Pulmonary artery endothelial cell (primary cell): Measurements from ENCODE around the gene ACTN3. TPM values are rescaled to one million over a fixed set of nuclear protein-coding genes. Genes with fewer than 3 reads are reported as not detected.
"Not testable (repeated sequence)": the region's sequence is repeated elsewhere in the genome, so short reads cannot be mapped to it uniquely, and the experiment has no call there.

Source experiments
- DNase-seq: peaks from one replicate; pipeline ENCODE4 v3.0.0-alpha.2; 2011; ENCODE audit warnings: low read depth, low spot score
- total RNA-seq: library from RNA; depleted of rRNA; stranded (reverse); fragments of >200 nt; gene quantifications from 2 replicates; pipeline ENCODE4 v1.2.3, GENCODE V29; 2014

The ACTN3 gene
- total RNA-seq, 1 donor from 2014 or later: 0.07 TPM

DNA sequence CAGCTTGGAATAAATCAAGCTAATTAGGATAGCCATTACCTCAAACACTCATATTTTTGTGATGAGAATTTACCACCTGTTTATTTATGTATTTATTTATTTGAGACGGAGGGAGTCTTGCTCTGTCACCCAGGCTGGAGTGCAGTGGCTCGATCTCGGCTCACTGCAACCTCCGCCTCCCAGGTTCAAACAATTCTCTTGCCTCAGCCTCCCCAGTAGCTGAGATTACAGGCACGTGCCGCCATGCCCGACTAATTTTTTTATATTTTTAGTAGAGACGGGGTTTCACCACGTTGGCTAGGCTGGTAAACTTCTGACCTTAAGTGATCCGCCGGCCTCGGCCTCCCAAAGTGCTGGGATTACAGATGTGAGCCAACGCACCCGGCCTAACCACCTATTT lies 1.8 kb upstream of the ACTN3 start:
- not testable (repeated sequence) for DNase-seq

DNA sequence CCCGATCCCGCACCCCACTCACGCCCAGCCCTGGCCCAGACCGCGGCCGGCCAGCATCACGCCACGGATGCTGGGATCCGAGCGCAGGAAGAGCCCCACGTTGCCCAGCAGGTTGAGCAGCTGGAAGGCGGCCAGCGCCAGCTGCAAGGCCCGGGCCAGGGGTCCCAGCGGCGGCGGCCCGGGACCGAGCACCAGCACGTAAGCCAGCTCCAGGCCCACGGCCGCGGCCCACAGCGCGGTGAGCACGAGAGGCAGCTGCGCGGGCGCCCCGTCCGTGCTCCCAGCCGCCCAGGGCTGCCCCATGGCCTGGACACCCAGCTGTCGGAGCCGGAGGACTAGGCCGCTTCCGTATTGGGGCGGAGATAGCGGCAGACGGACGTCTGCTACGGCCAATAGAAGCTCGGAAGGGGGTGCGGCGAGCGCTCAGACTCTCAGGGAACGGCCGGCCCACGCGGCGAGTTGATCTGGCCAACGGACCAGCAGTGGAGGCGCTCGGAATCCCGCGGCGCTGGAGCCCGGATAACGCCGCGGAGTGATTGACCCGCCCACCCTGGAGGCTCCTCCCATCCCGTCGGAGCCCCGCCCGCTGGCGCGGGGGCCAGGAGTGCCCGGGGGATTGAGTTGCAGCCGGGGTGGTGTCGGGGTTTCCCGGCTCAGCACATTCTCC lies 869 bp upstream of the ACTN3 start, which contains the start of gene ZDHHC24:
Gene ZDHHC24, minus strand, starts transcription at position 348 of the 667 bp plus-strand sequence. Its CDS starts 45 bp downstream, at position 303.
- DNase-seq: peak; percentile 93

DNA sequence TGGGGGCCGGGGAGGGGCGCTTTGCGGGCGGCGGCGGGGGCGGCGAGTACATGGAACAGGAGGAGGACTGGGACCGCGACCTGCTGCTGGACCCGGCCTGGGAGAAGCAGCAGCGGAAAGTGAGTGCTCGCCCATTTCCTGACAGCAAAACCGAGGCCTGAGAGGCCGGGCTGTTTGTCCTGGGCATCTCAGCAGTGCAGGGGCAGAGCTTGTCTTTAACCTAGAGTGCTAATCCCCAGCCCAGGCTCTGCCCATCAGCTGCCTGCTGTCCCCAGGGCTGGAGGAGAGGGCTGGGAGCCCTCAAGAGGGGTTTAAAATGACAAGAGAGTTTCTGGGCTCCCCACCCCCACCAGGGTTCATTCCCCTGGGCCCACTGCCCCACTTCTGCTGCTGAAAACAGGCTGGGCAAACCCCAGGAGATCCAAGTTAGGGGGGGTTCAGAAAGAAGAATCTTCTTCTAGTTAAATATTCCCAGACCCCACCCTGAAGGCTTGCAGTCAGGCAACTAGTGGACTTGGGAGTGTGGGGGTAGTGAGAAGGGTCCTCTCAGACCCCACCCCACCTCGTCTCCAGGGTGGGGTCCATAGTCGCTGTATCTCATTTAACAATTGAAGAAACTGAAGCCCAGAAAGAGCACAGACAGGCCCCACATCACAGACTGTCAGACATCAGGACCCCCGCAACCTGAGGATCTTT lies 411 bp downstream of the ACTN3 start:
- no peak for DNase-seq

GRCh38 chr11:66547662-66548009 lies 933 bp downstream of the ACTN3 start:
- no peak for DNase-seq

GRCh38 chr11:66548041-66548440 lies 1.3 kb downstream of the ACTN3 start:
- no peak for DNase-seq

DNA sequence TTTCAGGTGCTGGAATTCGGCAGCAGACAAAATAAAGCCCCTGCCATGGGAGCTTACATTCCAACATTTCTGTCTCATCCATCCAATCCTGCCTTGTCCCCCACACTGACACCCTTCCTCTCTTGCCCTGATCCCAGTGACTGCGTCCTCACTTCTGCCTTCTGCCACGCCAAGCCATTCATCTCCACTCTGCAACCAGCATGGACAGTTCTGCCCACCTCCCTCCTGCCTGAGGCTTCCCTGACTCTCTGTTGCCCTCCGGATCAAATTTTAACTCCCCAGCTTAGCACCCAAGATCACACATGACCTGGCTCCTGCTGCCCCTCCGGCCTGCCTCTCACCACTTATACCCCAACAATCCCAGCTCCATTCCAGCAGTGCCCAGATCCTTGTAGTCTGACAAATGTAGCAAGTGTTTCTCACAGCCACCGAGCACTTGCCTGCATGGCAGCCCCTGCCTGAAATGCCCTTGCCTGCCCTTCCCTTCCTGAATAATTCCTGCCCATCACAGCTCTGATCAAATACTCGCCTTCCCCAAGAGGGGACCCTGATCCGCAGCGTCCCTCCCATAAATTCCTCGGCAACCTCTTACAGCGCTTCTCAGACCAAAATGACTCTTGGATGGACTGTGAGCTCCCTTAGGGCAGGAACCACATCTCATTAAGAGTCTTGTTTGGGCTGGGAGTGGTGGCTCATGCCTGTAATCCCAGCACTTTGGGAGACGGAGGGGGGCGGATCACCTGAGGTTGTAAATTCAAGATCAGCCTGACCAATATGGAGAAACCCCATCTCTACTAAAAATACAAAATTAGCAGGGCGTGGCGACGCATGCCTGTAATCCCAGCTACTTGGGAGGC lies 2.3 kb downstream of the ACTN3 start:
- DNase-seq: no peak

GRCh38 chr11:66549696-66550095 lies 3.0 kb downstream of the ACTN3 start:
- DNase-seq: no peak

- DNase-seq: no peak
These were observed 4.2 kb downstream of the ACTN3 start for GRCh38 chr11:66550887-66551286.

GRCh38 chr11:66554602-66555001 lies 7.9 kb downstream of the ACTN3 start:
- DNase-seq: no peak

GRCh38 chr11:66555416-66555815 lies 8.7 kb downstream of the ACTN3 start:
- DNase-seq: no peak

DNA sequence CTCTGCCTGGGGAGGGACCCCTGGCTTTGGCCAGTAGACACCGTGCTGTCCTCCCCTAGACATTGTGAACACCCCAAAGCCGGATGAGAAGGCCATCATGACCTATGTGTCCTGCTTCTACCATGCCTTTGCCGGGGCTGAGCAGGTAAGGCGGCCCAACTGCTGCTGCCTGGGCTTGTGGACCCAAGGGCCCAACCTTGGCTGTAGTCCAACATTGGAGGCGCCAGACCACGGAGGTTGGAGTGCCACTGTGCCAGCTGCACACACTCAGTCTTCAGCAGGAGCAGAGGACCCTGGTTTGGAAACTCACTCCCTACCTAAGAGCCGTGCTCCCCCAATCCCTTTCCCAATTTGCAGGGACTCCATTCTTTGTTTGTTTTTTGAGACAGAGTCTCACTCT lies 9.4 kb downstream of the ACTN3 start:
- DNase-seq: no peak

DNA sequence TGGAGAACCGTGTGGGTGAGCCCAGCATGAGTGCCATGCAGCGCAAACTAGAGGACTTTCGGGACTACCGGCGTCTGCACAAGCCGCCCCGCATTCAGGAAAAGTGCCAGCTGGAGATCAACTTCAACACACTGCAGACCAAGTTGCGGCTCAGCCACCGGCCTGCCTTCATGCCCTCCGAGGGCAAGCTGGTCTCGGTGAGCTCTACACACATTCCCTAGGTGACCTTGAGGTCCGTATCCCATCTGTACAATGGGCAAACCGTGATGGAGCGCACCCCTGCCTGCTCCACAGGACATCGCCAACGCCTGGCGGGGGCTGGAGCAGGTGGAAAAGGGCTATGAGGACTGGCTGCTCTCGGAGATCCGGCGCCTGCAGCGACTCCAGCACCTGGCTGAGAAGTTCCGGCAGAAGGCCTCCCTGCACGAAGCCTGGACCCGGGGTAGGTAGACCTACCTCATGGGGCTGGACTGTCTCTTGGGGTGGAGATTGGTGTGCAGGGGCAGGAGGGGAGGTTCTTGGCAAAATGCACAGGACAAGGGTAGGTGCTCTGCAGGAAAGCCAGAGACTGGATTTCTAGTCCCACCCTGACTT lies 11.1 kb downstream of the ACTN3 start:
- no peak for DNase-seq

DNA sequence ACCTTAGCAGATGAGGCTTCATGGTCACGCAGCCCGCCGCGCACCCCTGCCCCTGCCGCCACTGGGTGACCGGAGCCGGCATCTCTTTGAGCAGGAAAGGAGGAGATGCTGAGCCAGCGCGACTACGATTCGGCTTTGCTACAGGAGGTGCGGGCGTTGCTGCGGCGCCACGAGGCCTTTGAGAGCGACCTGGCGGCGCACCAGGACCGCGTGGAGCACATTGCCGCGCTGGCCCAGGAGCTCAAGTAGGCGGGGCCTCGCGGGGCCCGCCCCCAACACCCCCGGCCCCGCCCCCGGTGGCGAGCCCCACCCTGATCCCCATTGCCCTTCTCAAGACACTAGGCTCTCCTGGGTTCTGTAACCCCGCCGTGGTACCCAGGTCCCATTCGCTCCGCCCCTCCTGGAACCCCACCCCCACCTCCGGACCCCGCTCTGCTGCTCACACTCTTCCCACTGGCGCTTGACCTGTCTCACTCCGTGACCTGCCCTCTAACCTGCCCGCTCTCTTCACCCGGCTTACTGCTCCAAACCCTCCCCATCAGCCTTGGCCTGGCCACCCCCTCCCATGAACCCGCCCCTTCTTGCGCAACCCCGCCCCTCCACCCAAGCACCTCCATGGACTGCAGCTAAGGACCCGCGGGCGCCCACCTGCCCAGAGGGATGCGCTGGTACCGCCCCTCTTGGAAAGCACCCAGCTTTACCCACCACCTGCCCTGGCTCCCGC lies 12.6 kb downstream of the ACTN3 start:
- DNase-seq: no peak

DNA sequence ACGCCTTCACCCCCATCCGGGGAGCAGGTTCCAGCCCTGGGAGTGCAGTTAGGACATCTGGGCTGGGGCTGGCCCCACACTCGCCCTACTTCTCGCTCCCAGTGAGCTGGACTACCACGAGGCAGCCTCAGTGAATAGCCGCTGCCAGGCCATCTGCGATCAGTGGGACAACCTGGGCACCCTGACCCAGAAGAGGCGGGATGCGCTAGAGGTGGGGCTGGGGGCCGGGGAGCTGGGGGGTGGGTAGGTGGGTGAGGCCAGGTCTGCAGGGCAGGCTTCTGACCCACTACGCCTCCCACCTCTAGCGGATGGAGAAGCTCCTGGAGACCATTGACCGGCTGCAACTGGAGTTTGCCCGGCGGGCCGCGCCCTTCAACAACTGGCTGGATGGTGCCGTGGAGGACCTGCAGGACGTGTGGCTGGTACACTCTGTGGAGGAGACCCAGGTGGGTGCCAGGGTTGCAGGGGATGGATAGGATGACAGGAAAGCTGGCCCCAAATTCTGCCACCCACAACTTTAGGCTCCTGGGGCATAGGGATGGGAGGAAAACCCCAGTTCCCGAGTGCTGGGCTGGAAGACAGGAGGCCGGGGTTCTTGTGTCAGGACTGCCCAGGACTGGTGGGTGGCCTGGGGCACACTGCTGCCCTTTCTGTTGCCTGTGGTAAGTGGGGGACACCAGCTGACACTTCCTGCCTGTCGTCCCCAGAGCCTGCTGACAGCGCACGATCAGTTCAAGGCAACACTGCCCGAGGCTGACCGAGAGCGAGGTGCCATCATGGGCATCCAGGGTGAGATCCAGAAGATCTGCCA lies 13.4 kb downstream of the ACTN3 start:
- DNase-seq: no peak

DNA sequence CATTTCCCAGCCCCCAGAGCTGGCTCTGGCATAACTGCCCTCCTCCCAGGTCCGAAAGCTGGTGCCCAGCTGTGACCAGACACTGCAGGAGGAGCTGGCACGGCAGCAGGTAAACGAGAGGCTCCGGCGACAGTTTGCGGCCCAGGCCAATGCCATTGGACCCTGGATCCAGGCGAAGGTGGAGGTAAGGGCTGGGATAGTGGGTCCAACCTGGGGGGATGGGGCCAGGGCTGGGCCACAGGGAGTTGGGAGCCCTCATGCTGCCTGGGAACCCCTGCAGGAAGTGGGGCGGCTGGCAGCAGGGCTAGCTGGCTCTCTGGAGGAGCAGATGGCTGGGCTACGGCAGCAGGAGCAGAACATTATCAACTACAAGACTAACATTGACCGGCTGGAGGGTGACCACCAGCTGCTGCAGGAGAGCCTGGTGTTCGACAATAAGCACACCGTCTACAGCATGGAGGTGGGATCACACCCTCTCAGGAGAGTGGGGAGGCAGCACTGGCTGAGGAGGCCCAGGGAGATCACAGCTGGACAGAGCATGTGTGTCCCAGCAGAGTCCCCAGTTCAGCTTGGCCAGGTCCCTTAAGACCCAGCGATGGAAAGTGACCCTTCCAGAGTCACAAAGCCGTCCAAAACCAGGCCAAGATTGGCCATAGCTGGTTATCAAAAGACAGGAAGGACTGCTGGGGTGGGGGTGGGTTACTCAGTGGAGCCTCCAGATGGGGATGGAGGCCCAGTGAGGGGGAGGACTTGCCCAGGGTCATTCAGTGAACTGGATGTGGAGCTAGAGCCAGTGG lies 14.7 kb downstream of the ACTN3 start:
- DNase-seq: no peak

- DNase-seq: no peak
These were observed 15.2 kb downstream of the ACTN3 start for GRCh38 chr11:66561975-66562248.

DNA sequence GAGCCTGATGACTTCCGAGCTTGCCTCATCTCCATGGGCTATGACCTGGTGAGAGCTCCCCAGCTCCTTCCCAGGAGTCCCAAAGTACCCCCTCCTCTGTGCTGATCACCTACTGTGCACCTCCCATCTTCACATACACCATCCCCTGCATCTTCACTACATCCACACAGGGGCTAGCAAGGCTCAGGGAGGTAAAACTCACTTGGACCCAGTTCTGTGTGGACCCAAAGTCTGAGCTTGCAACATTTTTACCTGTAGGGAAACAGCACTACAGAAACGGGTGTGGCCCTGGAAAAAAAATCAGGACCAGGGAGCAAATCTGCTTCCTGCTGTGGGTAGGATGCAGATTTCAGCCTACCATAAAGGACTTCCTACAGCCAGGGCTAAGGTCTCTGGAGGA lies 15.6 kb downstream of the ACTN3 start:
- no peak for DNase-seq

DNA sequence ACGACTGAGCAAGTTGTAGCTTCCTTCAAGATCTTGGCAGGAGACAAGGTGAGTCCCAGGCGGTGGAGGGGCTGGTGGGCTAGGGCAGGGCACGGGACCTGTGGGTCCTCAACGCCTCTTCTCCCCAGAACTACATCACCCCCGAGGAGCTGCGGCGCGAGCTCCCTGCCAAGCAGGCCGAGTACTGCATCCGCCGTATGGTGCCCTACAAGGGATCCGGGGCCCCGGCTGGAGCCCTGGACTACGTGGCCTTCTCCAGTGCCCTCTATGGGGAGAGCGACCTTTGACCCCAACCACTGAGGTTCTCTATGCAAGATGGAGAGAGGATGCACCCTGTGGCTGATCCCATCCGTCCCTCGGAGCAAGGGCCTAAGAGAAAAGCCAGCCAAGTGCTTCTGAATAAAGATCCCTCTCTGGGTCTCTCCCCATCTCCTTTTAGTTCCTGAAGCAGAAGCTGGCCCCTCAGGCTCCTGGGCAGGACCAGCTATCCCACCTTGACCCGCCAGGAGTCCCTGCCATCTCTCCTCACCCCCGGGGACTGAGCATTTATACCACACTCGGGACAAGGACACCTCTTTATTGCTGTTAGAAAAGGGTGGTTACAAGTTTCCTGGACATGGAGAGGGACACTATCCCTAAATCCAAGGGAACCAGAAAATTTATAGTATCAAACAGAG lies 16.3 kb downstream of the ACTN3 start:
- no peak for DNase-seq

DNA sequence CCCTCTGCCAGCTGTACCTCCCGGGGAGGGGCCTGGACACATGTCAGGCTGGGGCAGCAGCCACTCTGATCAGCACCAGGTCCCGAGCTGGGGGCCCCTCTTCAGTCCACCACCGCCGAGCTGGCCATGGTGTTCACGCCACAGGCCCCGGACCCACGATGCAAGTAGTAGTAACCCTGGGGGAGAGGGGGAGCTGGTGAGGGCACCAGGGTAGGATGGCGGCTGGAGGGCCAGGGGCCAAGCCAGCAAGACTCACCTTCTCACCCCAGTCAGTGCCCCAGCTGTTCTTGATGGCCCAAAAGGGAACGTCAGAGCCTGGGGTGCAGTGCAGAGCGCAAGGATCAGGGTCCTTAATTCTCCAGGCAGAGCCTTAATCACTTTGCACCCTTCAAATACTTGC lies 17.1 kb downstream of the ACTN3 start:
- no peak for DNase-seq
